ENCODE results near the gene FRMD4A.
A peak's percentile ranks its signal among the peaks of the same experiment; 100 is the strongest.

The FRMD4A gene

GRCh38 chr10:14004536-14004935, 326.2 kb downstream of the FRMD4A start:
- DNase-seq, result no peak

- DNase-seq, result no peak
Measured at GRCh38 chr10:14003517-14004184, 327.1 kb downstream of the FRMD4A start.

GRCh38 chr10:14001298-14002040, 329.3 kb downstream of the FRMD4A start:
- DNase-seq, result no peak

DNA sequence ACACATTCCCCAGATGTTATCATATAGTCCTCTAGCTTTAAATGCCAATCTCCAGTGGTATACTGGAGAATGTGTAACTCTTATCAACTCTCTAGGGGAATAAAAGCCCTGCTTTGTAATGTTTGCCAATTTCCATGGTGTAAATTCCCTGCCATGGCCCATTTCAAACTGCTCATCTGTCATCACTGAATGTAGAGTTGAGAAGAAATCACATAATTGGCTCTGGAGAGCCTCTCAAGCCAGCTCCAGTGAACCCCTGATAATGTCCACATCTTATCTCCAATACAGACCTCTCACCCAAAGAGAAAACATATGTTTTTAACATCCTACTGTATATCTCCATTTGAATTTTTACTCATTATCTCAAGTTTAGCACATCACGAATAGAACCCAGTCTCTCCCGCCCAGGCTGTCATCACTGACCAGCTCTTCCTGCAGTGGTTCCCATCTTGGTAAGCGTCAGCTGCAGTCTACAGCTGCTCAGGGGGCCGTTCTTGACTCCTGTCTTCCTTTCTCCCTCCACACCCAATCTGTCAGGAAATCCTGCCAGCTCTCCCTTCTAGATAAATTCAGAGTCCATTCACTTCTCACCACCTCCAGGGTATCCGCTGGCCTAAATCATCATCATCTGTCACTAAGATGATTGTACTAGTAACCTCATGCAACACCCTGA, 332.4 kb downstream of the FRMD4A start:
- no peak for DNase-seq

- DNase-seq, result no peak
Measured at GRCh38 chr10:13997650-13998049, 333.1 kb downstream of the FRMD4A start.

DNA sequence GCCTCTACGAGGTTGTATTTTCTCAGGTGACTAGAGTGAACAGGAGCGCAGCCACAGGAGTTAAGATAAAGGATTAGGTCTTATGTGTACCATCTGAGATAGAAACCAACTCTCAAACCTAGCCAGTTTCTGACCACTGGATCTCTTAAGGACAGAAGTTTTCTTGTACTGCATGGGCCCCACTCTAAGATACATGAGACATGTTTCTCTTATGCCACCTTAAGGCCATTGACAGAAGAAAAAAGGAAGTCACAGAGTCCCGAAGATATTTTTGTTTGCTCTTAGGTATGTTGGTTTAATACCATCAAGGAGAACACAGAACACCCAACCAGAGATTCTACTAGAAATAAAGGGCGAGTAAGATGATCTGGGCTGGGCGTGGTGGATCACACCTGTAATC, 335.8 kb downstream of the FRMD4A start:
- no peak for DNase-seq

DNA sequence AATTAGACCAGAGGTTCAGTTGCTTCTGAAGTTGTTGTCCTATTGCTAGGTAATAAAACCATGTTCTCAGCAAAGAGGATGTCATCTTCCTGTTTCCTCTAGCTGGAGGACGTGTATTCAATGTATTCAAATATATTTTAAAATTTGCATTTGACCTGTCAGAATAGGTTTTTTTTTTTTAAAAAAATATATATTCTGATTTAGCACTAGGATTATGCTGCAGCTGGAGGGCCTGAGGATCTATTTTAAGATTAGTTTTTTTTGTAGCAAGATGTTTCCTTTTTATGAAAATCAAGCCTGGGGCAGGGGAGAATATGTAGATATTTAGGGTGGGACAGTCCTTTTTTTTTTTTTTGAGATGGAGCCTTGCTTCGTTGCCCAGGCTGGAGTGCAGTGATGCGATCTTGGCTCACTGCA, 337.0 kb downstream of the FRMD4A start:
- DNase-seq, result no peak

DNA sequence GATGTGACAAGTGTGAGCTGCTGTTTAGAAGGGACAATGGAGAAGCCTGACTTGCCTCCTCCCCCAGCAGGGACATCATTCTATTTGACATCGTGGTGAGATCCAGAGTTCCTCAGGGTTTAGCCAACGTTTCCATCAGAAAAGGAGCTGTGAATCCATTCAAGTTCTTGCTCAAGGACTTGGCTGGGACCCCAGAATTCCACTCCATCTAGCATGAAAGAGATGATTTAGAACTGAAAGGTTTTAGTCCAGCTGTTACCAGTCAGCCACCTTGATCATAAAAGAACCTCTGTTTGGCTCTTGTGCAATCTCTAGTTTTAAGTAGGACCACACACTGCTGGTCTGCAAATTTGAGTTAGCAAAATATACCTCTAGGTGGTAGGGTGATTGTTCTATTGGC, 337.6 kb downstream of the FRMD4A start:
- no peak for DNase-seq

- DNase-seq, result no peak
Measured at GRCh38 chr10:13991353-13991752, 339.4 kb downstream of the FRMD4A start.

DNA sequence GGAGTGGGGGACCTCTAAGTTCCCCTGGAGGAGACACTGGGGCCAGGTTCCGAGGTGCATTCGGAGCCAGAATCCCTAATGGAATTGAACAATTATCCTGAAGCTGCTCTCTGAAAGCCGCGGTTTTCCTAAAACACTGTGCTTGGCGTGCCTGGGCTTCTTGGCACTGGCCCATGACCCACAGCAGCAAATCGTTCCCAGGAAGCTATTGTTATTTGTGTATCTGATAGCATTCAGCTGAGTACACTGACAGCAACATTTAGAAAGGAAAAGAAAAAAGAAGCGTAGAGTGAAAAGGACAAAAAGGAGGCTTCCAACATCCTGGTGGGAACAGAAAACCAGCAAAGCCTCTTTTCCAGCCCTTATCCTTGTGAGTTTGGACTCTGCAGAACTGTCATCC, 339.8 kb downstream of the FRMD4A start:
- no peak for DNase-seq

DNA sequence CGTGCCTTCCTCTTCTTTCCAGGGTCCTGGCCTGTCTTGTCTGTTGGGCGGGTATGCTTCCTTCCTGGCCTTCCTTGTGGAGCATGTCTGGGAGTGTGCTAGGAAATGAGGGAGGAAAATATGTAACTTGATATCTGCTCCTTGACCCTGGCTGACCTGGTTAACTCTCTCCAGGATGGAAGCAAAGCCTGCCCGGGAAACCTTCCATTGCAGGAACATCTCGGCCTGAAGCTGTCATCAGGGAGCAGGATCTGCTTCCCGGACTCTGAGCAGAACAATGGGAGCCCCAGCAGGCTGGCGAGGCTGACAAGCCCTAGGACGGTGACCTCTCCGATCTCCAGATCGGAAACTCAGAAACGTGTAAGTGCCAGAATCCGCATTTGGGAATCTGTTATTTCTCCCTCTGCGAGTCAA, 340.3 kb downstream of the FRMD4A start:
- no peak for DNase-seq

DNA sequence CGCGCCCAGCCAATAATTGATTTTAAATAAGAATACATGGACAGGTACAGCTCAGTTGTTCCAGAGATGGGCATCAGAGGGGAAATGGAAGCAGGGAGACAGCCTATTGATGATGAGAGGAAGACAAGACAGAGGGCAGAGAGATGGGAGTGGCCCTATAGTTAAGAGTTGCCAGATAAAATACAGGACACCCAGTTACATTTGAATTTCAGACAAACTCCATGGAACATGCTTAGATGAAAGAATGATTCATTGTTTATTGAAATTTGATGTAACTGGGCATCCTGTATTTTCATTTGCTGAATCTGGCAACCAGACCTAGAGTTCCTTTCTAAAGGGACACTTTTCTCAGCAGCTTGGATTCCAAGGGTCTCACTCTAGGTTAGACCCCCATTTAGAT, 341.1 kb downstream of the FRMD4A start:
- no peak for DNase-seq

GRCh38 chr10:13987446-13987845, 343.3 kb downstream of the FRMD4A start:
- DNase-seq, result no peak

GRCh38 chr10:13984647-13985155, 346.0 kb downstream of the FRMD4A start:
- DNase-seq, result no peak

GRCh38 chr10:13983035-13983434, 347.7 kb downstream of the FRMD4A start:
- no peak for DNase-seq

DNA sequence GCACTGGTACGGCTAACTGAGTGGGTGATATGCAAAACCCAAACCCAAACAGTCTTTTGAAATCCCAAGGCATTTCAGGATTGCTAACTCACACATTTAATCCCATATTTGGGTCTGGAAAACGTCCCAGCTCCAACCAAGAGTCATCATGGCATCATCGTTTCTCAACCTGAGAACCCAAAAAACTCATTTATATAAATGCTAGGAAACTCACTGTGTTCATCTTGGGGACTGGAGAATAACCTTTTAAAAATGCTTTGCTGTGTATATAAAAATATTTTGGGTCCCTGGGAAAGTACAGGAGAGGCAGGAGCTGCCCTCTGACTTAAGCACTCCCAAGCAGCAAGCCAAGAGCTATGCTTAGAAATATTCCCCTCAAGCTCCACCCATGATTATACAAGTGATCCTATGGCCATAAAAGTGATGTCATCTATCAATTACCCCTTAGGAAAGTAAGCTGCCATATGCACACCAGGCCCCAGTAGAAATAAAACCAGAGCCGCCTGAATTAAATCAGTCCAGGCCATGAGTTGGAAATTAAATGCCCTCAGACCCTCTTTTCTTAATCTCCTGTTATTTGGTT, 352.1 kb downstream of the FRMD4A start:
- DNase-seq, result no peak

- peak in 1 of 2 experiments; percentile 28 for DNase-seq
Measured at GRCh38 chr10:13977861-13978532, 352.7 kb downstream of the FRMD4A start.

GRCh38 chr10:13973742-13974141, 357.0 kb downstream of the FRMD4A start:
- no peak for DNase-seq

DNA sequence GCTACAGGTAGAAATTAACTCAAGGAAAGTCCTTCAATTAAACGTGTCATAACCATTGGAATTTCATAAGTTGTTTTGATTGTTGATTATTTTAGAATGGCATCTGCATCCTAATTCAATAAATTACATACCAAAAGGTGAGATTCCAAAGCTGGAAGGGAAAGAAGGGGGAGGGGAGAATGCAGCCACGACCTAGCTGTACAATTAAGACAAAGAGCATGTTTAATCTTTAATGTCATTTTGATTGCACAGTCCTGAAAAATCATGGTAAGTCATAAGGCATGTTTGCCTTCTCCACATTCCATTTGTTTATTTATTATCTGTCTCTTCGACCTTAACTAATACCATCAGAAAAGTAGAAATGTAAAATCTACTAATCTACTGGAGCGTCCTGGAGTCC, 358.1 kb downstream of the FRMD4A start:
- DNase-seq, result no peak

DNA sequence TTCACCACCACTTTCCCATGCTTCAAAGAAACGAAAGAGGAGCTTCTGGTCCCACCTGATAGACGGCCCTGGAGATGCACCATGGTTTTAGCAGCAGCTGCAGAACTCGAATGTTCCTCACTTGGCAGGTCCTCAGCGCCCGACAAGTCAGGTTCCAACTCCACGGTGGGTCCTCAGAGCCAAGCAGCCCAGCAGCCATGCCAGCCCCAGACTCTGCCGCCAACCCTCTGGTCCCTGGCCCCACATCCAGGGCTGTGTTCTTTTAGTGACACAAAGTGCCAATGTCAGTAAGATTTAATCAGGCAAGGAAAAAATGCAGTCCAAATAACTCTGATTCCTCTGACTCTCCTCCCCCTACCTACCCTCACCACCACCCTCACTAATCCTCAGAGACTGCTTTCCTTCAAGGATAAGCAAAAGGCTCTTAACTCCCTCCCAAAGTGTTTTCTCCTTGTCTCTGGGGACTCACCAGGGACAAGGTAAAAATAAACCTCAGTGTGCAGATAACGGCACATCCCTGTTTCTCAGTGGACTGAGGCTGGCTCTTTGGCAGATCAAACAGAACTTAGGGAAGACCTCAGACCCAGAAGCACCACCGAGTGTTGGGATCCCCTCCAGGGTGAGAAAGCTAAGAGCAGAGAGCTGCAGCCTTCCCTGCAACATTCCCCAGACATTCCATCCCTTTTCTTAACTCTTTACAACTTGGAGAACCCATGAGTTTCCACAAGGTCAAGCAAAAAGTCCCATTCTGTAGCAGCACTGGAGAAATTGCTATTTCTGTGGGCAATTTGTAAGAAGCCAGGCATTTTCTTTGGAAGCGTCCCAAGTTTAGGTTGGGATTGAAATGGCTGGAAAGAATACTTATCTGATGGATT, 358.9 kb downstream of the FRMD4A start:
- peak in 1 of 2 experiments; percentile 51 for DNase-seq

DNA sequence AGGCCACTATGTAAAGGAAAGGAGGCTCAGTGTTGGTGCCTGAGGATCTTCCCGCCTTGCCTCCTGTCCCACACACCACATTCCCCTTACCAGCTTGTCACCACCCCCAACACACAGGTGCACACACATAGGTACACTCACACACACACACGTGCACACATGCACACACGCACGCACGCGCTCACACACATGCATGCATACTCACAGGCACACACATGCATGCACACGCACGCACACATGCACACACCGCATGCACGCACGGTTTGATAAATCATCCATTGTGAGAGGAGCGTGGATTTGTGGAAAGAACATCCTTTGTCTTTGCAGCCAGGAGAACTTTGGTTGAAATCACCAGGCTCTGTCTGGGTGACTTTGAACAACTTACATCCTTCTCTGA, 359.8 kb downstream of the FRMD4A start:
- no peak for DNase-seq

All from NCI-H446 (cell line).